ENCODE data around the gene KRT72.

KRT72 gene

DNA sequence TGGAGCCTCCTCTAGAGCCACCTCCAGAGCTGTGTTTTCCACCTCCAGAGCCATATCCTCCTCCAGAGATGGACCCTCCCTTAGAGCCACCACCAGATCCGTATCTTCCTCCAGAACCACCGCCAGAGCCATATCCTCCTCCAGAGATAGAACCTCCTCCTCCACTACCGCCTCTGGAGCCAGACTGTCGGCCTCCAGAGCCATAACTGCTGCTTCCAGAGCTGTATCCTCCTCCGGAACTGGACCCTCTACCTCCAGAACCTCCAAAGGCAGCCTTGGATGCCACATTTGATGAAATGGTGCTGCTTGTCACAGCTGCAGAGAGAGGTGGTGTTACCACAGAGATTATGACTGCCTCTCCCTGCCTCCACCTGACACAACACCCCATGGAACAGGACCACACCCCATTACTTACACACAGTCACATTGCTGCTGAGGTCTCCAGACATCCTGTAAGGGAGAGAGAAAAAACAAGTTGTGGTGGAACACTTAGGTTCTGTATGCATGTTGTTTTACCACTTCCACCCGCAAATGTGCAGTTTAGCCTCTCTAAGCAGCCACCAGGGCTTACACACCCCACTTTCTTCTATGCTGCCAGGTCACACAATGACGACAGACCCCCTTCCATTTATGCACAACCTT, 44.0 kb upstream of the KRT72 start:
- TF ChIP-seq, protein P1, sequence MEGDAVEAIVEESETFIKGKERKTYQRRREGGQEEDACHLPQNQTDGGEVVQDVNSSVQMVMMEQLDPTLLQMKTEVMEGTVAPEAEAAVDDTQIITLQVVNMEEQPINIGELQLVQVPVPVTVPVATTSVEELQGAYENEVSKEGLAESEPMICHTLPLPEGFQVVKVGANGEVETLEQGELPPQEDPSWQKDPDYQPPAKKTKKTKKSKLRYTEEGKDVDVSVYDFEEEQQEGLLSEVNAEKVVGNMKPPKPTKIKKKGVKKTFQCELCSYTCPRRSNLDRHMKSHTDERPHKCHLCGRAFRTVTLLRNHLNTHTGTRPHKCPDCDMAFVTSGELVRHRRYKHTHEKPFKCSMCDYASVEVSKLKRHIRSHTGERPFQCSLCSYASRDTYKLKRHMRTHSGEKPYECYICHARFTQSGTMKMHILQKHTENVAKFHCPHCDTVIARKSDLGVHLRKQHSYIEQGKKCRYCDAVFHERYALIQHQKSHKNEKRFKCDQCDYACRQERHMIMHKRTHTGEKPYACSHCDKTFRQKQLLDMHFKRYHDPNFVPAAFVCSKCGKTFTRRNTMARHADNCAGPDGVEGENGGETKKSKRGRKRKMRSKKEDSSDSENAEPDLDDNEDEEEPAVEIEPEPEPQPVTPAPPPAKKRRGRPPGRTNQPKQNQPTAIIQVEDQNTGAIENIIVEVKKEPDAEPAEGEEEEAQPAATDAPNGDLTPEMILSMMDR (IDR thresholded peaks at IDR 0.05; ENCODE audit: insufficient read depth, low read depth, low read length, missing control alignments), result no peak
- no peak overlapping the region for H3K4me3 ChIP-seq (ENCODE audit: low read length)
- DNase-seq (ENCODE audit: low read depth), result peak; percentile 47

DNA sequence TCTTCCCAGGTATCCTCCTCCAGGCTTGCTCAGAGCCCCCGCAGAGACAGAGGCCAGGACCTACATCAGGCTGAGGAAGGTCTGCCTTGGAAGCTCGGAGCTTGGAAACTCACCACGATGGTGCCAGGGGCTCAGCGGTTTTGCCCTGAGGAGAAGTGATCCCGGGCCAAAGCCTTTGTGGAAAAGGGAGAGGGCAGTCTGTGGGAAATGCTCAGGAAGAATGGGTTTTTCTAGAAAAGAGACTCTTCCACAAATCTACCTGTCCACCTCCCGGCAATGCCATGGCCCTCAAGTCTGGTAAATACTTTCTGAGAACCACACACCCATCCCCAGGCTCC, 42.8 kb upstream of the KRT72 start:
- H3K4me3 ChIP-seq (ENCODE audit: low read length), result no peak overlapping the region
- no peak for DNase-seq (ENCODE audit: low read depth)
- TF ChIP-seq, protein P1 (IDR thresholded peaks at IDR 0.05; ENCODE audit: insufficient read depth, low read depth, low read length, missing control alignments), result no peak

DNA sequence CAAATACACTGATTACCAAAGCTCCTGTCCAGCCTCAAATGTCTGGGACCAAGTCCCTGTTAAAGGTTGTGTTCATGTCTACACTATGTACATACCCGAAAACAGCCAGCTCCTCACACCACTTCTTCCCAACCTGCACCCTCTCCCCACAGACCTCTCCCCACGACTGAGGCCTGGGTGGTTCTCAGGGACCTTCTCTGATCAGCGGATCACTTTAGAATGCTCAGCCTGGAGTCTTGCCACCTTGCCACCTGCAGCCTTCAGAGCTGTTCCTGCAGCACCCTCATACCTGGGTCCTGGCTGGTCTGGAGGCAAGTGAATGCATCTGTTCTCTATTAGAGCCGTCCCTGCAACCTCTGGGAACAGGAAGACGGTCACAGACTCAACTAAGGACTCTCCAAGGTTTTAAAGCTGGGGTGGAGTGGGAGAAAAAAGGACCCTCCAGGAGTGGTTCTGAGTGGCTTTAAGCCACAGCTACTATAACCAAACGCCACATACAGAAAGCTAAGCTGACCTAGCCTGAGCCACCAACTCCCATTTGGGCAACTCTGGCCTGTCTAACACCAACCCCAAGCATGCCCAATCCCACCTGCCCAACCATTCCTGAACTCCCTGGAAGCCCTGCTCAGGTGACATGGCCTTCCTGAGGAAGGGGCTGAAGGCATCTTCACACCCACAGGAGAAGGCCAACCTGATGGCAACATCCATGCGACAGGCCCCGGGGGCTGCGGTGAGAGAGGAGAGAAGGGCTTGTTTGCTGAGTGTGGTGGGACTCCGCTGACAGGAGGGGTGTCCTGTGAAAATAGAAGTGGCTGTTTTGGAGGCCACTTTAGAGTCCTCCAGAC, 42.2 kb upstream of the KRT72 start:
- no peak overlapping the region for H3K4me3 ChIP-seq (ENCODE audit: low read length)
- TF ChIP-seq, protein P1 (IDR thresholded peaks at IDR 0.05; ENCODE audit: insufficient read depth, low read depth, low read length, missing control alignments), result no peak
- no peak for DNase-seq (ENCODE audit: low read depth)

DNA sequence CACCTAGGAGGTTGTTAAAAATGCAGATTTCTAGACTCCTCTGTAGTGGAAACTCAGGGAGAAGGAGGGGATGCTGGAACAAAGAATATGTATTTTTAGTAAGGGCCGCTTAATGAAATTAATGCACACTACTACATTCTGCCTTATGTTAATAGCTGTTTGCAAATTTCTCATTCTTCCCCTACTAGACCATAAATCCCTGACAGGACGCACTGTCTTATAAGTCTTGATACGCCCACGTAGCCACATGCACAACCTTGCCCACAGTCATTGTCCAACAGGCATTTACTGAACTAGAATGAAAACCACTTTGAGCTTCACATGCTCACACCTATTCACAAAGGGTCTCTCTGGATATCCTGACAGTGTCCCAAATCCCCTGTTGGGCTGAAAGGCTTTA, 40.2 kb upstream of the KRT72 start:
- TF ChIP-seq, protein P1 (IDR thresholded peaks at IDR 0.05; ENCODE audit: insufficient read depth, low read depth, low read length, missing control alignments), result no peak
- DNase-seq (ENCODE audit: low read depth), result no peak
- H3K4me3 ChIP-seq (ENCODE audit: low read length), result no peak overlapping the region

DNA sequence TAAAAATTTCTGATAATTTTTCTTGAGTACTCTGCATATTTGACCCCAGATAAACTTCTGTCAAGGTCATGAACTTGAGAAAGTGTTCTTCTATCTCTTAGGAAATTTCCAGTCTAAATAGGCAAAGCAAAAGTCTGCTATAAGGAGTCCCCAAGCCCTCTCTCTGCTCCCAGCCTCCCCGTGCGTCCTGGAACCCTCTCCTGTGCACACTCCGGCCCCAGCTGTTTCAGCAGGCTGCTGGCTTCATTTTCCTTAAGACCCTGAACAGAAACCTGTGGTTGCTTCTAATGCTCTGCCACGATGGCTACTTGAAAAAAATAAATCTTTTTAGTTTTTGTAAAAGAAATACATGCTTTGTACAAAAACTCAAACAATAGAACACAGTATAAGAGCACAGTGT, 36.0 kb upstream of the KRT72 start:
- TF ChIP-seq, protein P1 (IDR thresholded peaks at IDR 0.05; ENCODE audit: insufficient read depth, low read depth, low read length, missing control alignments), result no peak
- no peak overlapping the region for H3K4me3 ChIP-seq (ENCODE audit: low read length)
- no peak for DNase-seq (ENCODE audit: low read depth)

DNA sequence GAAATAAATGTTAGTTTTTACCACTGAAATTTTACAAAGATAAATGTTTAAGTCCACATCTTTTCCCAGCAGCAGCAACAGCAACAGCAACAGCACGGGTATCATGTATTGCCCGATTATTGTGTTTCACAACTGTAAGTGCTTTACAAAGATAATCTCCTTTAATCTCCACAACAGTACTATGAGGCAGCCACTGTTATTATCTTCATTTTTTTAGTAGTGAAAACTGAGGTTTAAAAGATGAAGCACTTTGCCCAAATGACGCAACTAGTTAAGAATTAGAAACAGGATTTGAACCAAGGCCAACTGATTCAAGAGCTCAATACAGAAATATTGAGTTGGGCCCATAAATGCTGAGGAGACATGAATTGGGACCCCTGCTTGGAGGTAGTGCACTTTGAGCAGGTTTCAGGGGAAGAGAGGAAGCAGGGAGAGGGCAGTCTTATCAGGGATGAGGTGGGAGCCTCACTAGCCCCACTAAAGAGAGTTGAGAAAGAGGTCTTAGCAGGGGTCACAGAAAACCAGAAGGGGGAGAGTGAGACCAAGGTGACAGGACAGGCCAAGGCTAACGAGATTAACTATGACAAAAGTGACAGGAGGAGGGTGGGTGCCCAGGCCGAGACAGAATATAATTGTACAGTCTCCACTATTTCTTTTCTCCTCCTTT, 35.5 kb upstream of the KRT72 start:
- TF ChIP-seq, protein P1 (IDR thresholded peaks at IDR 0.05; ENCODE audit: insufficient read depth, low read depth, low read length, missing control alignments), result no peak
- no peak overlapping the region for H3K4me3 ChIP-seq (ENCODE audit: low read length)
- DNase-seq (ENCODE audit: low read depth), result no peak
